GM10266 (cell line): Measurements from ENCODE around the gene TBC1D28.
"Not testable (repeated sequence)": the region's sequence is repeated elsewhere in the genome, so short reads cannot be mapped to it uniquely, and the experiment has no call there.

Experiments
- DNase-seq: peaks from one replicate; pipeline ENCODE4 v3.0.0; 2012; ENCODE audit errors: extremely low spot score

Gene TBC1D28

GRCh38 chr17:18644291-18644690, at the start of gene TBC1D28:
Gene TBC1D28, minus strand, starts transcription at chr17:18644391. Its CDS starts 3,039 bp downstream, at chr17:18641352.
- DNase-seq: not testable (repeated sequence)

- not testable (repeated sequence) for DNase-seq
Observed at GRCh38 chr17:18682668-18683067, 38.5 kb upstream of the TBC1D28 start.

- DNase-seq: peak; percentile 48
Observed at GRCh38 chr17:18681767-18682571, 37.8 kb upstream of the TBC1D28 start, which contains the start of gene FOXO3B. Gene FOXO3B, minus strand, starts transcription at chr17:18682314. Its CDS starts 663 bp downstream, at chr17:18681651.

DNA sequence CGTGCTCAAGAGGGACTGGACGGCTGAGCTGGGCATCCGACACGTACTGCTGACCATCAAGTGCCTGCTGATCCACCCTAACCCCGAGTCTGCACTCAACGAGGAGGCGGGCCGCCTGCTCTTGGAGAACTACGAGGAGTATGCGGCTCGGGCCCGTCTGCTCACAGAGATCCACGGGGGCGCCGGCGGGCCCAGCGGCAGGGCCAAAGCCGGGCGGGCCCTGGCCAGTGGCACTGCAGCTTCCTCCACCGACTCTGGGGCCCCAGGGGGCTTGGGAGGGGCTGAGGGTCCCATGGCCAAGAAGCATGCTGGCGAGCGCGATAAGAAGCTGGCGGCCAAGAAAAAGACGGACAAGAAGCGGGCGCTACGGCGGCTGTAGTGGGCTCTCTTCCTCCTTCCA, 33.2 kb upstream of the TBC1D28 start:
- DNase-seq: not testable (repeated sequence)

DNA sequence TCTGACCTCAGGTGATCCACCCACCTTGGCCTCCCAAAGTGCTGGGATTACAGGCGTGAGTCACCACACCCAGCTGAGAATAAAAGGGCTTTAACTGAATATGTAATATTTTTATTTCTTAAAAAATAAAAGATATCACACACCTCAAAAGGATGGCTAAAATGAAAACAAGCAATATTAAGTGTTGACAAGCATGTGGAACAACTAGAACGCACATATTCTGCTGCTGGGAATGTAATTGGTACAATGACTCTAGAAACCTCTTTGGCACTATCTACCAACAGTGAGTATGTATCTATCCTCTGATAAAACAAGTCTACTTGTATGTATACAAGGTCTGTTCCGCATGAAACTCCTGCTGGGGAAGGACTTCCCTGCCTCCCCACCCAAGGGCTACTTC, 32.7 kb upstream of the TBC1D28 start:
- not testable (repeated sequence) for DNase-seq

GRCh38 chr17:18672395-18673227, 28.4 kb upstream of the TBC1D28 start:
- DNase-seq: not testable (repeated sequence)

GRCh38 chr17:18668625-18669024, 24.4 kb upstream of the TBC1D28 start:
- DNase-seq: not testable (repeated sequence)

DNA sequence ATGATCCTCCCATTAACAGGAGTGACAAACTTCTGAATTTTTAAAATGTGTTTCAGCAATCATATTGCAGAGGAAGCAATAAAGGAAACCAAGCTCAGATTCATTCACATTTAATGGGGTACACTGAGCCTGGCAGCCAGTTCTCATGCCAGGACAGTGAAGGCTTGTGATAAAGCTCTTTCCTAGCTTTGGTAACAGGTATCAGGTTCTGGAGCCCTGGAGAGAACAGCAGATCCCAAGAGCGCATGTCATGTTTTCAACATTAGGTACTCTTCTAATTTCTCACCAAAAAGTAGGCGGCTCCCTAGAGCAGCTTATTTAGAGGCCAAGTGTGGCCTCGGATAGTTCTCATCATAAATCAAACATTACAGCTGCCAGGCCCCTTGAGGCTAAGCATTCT, 23.3 kb upstream of the TBC1D28 start:
- DNase-seq: not testable (repeated sequence)

- not testable (repeated sequence) for DNase-seq
Observed at GRCh38 chr17:18666326-18666725, 22.1 kb upstream of the TBC1D28 start.

- DNase-seq: not testable (repeated sequence)
Observed at GRCh38 chr17:18661924-18662624, 17.9 kb upstream of the TBC1D28 start.

- not testable (repeated sequence) for DNase-seq
Observed at GRCh38 chr17:18650094-18650493, 5.9 kb upstream of the TBC1D28 start.

DNA sequence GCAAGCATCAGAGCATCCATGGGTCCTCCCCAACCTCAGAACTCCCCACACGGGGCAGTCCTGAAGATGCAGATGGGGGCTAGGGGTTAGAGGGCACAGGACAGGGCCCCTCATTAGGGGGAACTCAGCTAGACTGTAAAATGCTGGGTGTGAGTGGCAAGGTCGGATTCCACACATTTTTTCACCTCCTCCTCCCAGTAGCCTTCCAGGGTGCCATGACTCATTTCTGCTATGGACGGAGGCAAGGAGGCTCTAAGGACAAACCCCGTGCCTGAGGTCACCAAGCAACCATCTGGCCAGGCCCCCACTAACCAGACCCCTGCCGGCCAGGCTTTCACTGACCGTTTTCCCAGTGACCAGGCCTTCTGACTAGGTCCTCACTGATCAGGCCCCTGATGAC, 1.1 kb downstream of the TBC1D28 start:
- DNase-seq: not testable (repeated sequence)

- DNase-seq: not testable (repeated sequence)
Observed at GRCh38 chr17:18638357-18638756, 5.8 kb downstream of the TBC1D28 start.

GRCh38 chr17:18636237-18636636, 8.0 kb downstream of the TBC1D28 start:
- not testable (repeated sequence) for DNase-seq

DNA sequence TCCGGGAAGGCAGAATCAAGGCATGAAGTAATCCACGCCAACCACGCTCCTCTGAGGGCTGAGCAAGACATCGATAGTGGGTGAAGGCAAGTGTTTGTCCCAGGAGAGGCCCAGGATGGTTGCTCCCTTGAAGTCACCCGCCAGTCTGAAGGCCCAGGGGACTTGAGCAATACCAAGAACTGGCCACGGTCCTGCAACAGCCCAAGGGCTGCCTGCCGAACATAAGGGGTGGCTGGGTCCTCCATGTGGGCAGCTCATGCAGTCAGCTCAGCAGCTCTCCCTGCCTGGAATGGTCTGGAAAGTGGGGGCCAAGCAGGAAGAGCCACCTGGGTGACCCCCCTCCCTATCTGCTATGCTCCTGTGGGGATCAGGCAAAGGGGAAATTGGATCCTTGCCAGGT, 8.4 kb downstream of the TBC1D28 start:
- not testable (repeated sequence) for DNase-seq

DNA sequence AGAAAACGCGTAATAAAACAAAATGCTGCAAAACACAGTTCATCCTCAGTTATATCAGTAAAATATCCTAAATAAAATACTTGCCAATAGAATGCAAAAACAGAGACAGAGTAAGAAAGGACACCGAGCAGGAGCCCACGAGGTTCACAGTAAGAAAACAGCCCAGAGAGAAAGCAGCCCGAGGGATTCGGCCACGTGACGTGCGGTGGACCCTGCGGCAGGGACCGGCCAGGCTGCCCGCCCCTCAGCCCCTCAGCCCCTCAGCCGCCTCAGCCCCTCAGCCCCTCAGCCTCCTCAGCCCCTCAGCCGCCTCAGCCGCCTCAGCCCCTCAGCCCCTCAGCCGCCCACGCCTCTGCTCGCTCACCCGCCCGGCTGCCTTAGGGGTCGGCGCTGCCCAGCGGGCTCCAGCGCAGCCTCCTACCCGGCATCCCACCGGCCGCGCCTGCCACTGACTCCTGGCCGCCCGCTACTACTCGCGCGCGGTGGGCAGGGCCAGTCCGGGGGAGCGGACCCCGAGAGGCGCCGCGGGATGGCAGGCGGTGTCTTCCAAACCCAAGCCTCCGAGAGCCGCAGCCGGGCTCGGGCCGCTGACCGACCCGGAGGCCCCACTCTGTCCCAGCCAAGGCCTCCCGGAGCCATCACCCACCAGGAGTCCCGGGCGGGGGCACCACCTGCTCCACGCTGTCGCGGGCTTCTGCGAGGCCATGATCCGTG, 9.5 kb downstream of the TBC1D28 start:
- DNase-seq: not testable (repeated sequence)
